ENCODE results near the gene RBP4.

The RBP4 gene

DNA sequence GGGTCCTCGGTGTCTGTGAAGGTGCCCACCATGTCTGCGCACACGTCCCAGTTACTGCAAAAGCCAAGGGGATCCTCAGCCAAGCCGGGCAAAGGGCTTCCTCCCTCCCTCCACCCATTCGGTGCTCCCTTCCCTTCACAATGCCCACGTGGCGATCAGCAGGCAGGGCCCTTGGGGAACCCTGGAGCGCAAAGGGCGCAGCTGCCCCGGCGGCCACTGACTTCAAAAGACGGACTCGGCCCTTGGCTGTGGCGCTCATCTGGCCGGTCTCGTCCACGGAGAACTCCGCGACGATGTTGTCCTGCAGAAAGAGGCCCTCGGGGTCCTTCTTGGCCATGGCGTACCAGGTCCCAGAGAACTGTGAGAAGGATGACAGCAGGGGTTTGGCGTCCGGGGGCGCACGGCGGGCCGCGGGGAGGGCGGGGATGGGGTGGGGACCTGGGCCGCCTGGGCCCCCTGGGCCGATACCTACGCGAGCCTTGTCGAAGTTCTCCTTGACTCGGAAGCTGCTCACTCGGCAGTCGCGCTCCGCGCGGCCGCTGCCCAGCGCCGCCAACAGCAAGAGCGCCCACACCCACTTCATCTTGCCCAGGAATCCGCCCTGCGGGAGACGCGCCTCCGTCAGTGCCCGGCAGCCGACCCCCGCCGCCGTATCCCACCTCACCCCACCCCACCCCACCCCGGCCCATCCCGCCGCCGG is 439 bp downstream of the RBP4 start:
- Mint-ChIP-seq H3K9me3 (no peaks in the 10 kb centered on the region), H3K4me3 (no peak overlapping the region), H3K27me3 (peaks cover 50% of the 10 kb centered on the region), H3K27ac (no peak overlapping the region), H3K4me1 (no peaks in the 10 kb centered on the region)
- ATAC-seq (peak; percentile 26), DNase-seq (no peak)

DNA sequence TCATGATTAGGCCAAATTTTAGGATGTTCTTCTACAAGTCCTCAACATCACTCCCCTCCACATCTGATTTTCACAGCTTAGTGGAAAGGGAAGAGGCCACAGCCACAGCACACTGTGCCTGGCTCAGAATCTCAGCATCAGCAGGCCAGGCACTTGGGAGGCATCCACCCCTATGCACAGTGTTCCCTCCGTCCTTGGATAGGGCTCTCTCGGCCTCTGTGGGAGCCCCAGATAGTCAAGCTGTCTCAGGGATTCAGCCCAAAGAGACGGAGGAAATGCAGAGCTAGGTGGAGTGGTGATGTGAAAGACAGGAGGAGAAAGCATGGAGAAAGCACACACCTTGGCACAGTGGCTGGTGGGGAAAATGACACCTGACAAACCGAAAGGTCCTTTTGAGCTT is 1.3 kb downstream of the RBP4 start:
- Mint-ChIP-seq H3K27ac (no peak overlapping the region), H3K27me3 (peaks cover 50% of the 10 kb centered on the region), H3K4me1 (no peaks in the 10 kb centered on the region), H3K9me3 (no peaks in the 10 kb centered on the region), H3K4me3 (no peak overlapping the region)
- ATAC-seq (no peak), DNase-seq (no peak)

DNA sequence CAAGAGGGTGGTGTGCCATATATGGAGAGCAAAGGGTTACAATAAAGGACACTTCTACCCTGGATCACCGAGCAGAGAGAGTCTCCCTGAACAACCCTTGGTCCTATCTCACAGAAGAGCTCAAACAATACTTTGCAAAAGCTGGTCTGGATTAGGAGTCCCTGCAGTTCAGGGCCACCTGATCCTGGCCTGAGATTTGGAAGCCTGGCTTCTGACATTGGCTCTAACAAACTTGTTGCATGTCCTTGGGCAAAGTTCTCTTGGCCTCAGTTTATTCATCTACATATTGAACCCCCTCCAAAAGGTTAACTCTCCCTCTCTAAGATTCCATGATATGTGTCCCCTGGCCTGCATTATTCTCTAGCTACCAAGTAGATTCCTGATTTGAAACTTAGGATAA is 1.7 kb downstream of the RBP4 start:
- Mint-ChIP-seq H3K4me1 (no peaks in the 10 kb centered on the region), H3K4me3 (no peak overlapping the region), H3K27ac (no peak overlapping the region), H3K27me3 (peaks cover 48% of the 10 kb centered on the region), H3K9me3 (no peaks in the 10 kb centered on the region)
- ATAC-seq (no peak), DNase-seq (no peak)

DNA sequence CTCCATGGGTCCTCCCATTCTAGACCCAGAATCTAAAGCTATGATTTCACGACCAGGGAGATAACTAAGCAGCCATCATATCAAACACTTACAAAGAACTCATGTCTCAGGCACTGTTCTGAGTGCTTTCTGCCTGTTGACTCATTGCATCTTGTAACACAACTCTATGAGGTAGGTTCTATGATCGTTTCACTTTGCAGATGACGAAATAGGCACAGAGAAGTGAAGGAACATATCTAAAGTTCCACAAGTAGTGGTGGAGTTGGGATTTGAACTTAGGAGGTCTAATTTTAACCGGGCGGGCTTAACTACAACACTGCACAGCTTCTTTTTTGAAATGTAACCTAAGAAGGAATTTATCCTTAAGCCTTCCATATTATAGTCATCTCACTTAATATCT is 2.9 kb downstream of the RBP4 start:
- Mint-ChIP-seq H3K4me3 (no peak overlapping the region), H3K27ac (no peak overlapping the region), H3K27me3 (peaks cover 37% of the 10 kb centered on the region), H3K9me3 (no peaks in the 10 kb centered on the region), H3K4me1 (no peaks in the 10 kb centered on the region)
- DNase-seq (no peak), ATAC-seq (no peak)

DNA sequence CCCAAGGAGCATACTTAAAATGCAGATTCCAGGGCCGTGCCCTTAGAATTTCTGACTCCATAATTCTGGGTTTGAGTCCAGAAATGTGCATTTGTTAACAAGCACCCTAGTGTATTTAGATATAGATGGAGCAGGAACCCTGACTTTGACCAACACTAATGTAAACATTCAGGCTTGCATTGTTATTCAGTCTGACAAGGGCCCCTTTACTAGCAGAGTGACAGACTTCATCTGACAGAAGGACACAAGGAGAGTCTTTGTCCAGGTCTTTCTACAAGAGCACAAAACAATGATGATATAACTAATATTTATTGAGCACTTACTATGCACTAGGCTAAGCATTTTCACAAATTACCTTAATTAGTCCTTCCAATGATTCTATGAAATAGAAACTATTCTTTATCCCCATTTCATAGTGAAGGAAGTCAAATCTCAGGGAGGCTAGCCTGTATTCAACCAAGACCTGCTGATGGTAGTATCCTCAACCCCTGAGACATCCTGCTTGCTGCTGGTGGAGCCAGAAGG is 3.9 kb downstream of the RBP4 start:
- no peaks in the 10 kb centered on the region for H3K9me3 Mint-ChIP-seq
- H3K27me3 Mint-ChIP-seq: peaks cover 27% of the 10 kb centered on the region
- H3K4me3 Mint-ChIP-seq: no peak overlapping the region
- DNase-seq (no peak), ATAC-seq (no peak)
- no peak overlapping the region for H3K27ac Mint-ChIP-seq
- H3K4me1 Mint-ChIP-seq: no peaks in the 10 kb centered on the region

DNA sequence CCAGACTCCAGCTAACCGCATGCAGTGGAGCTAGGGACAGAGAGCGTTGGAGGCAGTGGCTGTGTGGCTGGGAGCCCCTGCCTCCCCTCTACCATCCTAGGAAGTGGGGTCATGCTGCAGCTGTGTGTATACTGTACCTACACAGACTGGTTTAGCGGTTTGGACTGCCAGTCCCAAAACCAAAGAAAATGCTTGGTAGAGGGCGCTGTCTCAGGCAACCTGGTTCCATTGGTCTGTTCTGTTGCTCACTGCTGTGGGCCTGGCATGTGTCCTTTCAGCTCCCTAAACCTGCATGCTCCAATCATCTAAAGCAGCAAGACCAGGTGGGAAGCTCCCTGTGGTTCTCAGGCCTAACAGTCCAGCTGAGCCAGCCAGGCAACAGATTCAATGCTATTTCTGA is 4.5 kb downstream of the RBP4 start:
- Mint-ChIP-seq H3K27ac (no peak overlapping the region), H3K9me3 (no peaks in the 10 kb centered on the region), H3K4me1 (no peaks in the 10 kb centered on the region), H3K4me3 (no peak overlapping the region), H3K27me3 (peaks cover 21% of the 10 kb centered on the region)
- ATAC-seq: no peak
- DNase-seq: no peak

DNA sequence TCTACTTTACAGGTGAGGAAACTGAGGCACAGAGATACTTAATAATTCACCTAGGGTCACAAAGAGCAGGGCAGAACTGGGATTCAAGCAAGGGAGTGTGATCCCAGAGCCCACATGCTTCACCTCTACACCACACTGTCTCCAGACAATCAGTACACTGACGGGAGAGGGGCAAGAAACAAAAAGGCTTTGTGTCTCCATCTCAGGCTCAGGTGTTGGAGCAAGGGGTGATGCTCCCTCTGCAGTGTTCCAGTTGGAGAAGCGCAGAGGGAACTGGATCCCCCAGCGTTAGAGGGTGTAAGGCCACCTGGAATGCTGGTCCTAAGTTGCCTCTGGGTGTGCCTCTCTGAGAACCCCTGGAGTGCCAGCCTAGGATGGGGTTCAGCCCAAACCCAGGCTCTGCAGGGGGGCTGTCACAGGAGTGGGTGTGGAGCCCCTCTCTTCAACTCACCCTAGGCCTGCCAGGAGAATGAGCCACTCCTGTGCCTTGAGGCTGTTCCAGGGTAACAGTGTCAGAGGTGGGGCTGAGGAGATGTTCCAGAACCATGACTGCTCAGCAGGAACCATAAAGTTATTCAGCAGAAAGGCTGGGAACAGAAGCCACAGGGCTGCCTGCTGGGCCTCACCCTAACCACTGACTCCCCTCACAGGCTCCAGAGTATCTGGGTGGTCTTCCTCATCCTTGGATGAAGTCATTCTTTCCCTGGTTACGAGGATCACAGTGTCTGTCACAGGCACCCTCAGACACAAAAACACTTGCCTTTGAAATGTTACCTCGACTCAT is 5.5 kb downstream of the RBP4 start:
- H3K27me3 Mint-ChIP-seq: peaks cover 15% of the 10 kb centered on the region
- H3K4me3 Mint-ChIP-seq: no peak overlapping the region
- no peak overlapping the region for H3K27ac Mint-ChIP-seq
- peak; percentile 32 for ATAC-seq
- H3K9me3 Mint-ChIP-seq: no peaks in the 10 kb centered on the region
- no peak for DNase-seq
- H3K4me1 Mint-ChIP-seq: no peaks in the 10 kb centered on the region

DNA sequence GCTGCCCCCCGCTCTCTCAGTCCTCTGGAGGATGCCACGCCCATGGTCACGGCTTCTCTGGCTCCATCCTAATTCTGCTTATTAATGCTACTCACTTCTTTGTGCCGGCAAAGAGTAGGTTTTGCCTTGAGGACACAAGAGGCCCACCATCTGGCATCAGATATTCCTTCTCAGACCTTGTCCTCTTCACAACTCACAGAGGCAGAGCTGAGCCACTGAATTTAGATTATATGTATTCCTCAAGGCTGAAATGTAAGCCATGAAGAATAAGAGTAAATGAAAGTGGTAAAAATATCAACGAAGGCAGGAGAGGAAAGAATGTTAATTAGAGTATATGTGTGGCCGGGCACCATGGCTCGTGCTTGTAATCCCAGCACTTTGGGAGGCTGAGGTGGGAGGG is 6.5 kb downstream of the RBP4 start:
- no peak for DNase-seq
- H3K4me1 Mint-ChIP-seq: no peaks in the 10 kb centered on the region
- no peak overlapping the region for H3K27ac Mint-ChIP-seq
- no peak for ATAC-seq
- H3K9me3 Mint-ChIP-seq: no peaks in the 10 kb centered on the region
- no peak overlapping the region for H3K4me3 Mint-ChIP-seq
- H3K27me3 Mint-ChIP-seq: peaks cover 5% of the 10 kb centered on the region

DNA sequence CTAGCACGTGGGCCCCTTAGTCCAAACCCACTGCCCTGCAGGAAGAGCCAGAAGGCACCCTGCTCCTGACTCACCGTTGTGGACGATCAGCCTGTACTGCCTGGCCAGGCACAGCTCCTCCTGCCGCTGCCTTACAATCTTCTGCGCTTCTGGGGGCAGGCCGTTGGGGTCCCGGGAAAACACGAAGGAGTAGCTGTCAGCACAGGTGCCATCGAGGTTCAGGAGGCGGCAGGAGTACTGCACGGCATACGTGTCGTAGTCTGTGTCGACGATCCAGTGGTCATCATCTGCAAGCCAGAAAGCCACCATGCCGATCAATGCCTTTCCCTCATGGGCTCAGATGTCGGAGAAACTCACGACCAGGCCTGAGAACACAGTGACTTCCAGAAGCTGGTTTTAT is 7.3 kb downstream of the RBP4 start:
- Mint-ChIP-seq H3K9me3 (no peaks in the 10 kb centered on the region), H3K27ac (no peak overlapping the region), H3K27me3 (peaks cover 8% of the 10 kb centered on the region), H3K4me3 (no peak overlapping the region), H3K4me1 (no peaks in the 10 kb centered on the region)
- DNase-seq (no peak), ATAC-seq (no peak)

DNA sequence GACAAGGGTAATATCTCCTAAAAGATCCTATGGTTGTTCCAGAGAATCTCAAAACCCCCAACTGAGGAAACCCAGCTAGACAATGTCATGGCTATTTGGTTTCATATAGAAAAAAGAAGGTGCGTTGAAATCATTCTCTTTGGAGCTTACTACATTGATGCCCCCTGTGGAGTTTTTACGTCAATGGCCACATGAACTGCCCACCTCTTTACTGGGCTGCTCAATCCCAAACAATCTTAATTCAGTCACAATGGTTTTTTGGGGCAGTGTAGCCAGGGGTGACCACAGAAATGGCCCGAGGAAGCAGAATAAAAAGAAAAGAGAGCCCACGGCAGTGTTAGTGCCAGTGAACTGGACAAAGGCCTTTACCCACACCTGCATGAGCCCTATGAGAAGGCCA is 7.8 kb downstream of the RBP4 start:
- no peak overlapping the region for H3K27ac Mint-ChIP-seq
- no peak for DNase-seq
- peaks cover 12% of the 10 kb centered on the region for H3K27me3 Mint-ChIP-seq
- no peak overlapping the region for H3K4me3 Mint-ChIP-seq
- H3K9me3 Mint-ChIP-seq: no peaks in the 10 kb centered on the region
- ATAC-seq: no peak
- no peaks in the 10 kb centered on the region for H3K4me1 Mint-ChIP-seq

DNA sequence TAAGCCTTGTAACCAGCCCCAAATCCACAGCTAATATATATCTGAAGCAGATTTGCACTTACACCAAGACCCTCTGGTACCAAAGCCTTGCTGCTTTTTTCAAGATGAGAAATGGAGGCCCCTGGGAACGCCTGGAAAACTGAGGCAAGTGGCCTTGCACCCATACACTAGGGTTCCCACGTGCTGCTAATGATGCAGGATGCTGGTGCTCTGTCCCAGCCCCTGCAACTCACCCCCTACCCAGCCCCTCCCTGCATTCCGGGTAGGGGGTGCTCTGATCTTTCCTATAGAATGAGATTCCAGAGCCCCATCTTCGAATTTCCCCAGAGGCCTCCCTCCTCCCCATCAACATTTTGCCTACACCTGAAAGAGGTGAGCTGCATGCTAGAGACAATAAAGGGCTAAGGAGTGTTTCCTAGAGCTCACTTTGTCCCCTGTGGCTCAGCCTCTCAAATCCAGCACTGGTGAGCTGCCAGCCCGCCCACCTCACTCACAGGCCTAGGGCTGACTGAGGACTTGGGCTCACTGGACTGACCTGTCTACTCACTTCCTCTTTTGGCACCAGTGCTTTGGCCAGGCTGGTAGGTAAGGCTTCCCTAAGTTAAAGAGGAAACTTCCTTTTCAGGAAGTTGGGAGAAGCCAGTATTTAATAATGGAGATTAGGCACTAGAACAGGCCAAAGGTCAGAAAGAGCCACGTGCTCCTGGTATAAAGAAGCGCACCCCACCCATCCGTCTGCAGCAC is 9.8 kb downstream of the RBP4 start:
- no peak overlapping the region for H3K4me3 Mint-ChIP-seq

DNA sequence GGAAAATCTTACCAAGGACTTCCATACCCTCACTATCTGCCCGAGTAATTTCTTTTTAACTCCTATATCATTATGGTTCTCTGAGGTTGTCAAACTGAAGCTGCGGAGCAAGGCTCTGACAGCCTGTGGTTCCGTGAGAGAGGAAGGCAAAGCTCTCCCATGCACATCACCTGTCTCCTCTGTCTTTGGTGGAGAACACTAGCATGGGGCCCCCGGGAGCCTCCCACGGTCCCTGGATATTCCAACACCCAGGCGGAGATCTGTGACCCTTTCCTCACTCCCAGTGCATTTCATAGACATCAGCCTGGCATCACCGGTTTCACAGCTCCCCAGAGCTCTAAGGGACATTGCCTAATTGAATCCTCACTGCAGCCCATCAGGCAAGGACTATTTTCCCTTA is 10.4 kb downstream of the RBP4 start:
- Mint-ChIP-seq H3K9me3 (no peaks in the 10 kb centered on the region), H3K4me1 (no peaks in the 10 kb centered on the region), H3K27ac (no peak overlapping the region), H3K27me3 (peaks cover 12% of the 10 kb centered on the region), H3K4me3 (no peak overlapping the region)
- no peak for DNase-seq
- no peak for ATAC-seq

More for the DNA sequence above, 9.8 kb downstream of the RBP4 start:
- Mint-ChIP-seq H3K27me3 (peaks cover 12% of the 10 kb centered on the region), H3K27ac (no peak overlapping the region), H3K9me3 (no peaks in the 10 kb centered on the region), H3K4me1 (no peaks in the 10 kb centered on the region)
- DNase-seq (no peak), ATAC-seq (no peak)

DNA sequence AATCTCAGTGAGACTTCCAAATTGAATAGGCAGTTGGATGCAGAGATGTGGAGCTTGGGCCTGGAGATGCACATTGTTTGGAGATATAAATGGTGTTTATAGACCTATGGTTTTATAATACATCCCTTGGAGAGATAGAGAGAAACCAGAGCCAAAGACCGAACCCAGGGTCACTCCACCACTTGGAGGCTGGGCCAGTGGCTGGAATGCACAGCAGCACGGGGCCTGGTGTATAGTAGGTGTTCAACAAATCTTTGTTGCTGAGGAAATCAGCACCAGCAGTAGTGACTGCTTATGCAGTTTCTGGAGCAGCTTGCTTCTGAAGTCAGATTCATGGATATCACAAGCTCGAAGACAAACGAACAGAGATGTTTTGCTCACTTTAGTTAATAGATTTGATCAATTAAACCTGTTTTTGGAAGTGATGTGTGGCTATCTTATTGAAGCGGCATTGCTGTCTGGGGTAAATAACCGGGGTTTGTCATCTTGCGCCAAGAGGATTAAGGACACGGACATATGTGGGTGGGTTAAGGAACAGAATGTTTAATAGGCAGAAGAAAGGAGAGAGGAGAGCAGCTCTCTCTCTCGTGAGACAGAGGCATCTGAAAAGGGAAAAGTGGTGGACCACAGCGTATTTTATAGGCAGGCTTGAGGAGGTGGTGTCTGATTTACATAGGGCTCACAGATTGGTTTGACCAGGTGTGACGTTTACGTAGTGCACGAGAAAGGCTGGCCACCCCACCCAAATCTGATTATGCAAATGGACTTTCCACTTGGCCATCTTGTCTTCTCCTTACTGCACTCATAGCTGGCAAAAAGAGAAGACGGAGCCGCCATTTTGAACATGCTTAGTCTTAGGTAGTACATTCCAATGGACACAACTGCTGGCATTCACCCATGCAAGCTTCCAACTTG is 11.1 kb downstream of the RBP4 start:
- DNase-seq: no peak
- H3K27me3 Mint-ChIP-seq: peaks cover 12% of the 10 kb centered on the region
- ATAC-seq: no peak
- H3K4me3 Mint-ChIP-seq: no peak overlapping the region
- H3K4me1 Mint-ChIP-seq: no peaks in the 10 kb centered on the region
- no peak overlapping the region for H3K27ac Mint-ChIP-seq
- H3K9me3 Mint-ChIP-seq: no peaks in the 10 kb centered on the region

DNA sequence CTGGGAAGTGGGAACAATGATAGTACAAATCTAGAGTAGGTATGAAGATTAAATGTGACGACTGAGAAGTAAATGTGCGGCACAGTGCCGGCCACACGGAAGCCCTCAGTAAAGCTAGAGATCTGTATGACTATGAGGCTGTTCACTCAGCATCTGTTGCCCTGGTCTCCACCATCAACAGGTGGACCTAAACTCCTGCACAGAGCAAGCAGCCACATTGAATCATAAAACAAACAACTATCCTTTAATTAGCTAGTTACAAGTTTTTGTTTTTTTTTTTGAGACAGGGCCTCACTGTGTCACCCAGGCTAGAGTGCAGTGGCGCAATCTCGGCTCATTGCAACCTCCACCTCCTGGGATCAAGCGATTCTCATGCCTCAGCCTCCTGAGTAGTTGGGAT is 16.6 kb downstream of the RBP4 start:
- H3K4me3 Mint-ChIP-seq: no peak overlapping the region
- ATAC-seq (no peak), DNase-seq (no peak)
- no peak overlapping the region for H3K27ac Mint-ChIP-seq
- H3K9me3 Mint-ChIP-seq: peaks cover 9 to 10% of the 10 kb centered on the region in 2 donors
- peaks cover 10% of the 10 kb centered on the region for H3K27me3 Mint-ChIP-seq
- H3K4me1 Mint-ChIP-seq: no peaks in the 10 kb centered on the region

DNA sequence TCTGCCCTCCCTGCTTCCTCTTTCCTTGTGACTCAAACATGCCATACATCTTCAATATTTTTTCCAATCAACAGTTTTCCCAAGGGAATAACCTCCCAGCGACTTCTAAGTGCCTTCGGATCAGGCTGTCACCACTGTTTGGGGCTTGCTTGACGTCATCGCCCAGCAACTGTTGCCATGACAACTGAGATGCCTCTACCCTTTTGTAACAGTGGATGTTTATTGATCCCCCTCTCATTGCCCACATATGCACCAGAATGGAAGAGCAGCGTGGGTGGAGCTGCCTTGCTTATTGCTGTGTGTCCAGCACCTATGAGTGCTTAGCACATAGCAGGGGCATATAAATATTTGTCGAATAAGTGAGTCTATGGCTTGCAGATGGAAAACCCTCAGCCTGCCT is 20.2 kb downstream of the RBP4 start:
- Mint-ChIP-seq H3K27me3 (no peaks in the 10 kb centered on the region), H3K4me1 (no peaks in the 10 kb centered on the region), H3K4me3 (no peak overlapping the region), H3K9me3 (peaks cover 9 to 14% of the 10 kb centered on the region in 2 donors), H3K27ac (no peak overlapping the region)
- DNase-seq (no peak), ATAC-seq (no peak)

Measured in stimulated activated naive CD8-positive, alpha-beta T cell treated with anti-CD3 and anti-CD28 coated beads, Interleukin-15, amount 100 ng/mL, for 72 hours (primary cell).